HCT116 (cell line): ENCODE measurements around the gene RAI2. TPM values are rescaled to one million over a fixed set of nuclear protein-coding genes. Genes with fewer than 3 reads are reported as not detected.

ENCODE experiments used
- ATAC-seq: fragments of 200-7000 bp; cut with Tn5 transposase; 2 replicates; pipeline ENCODE4 v1.9.1; 2020; ENCODE audit warnings: mild to moderate bottlenecking, moderate library complexity
- BruUV-seq: library from RNA; stranded (reverse); fragments of 400-500 nt; replicated peaks from 2 replicates; lab custom pipeline; 2021; lab: Mats Ljungman, UMichigan
- CTCF ChIA-PET: fragments of 300-600 bp; sonication (Branson Sonifier 250); formaldehyde crosslinking; loops from one replicate; lab custom pipeline; 2021; ENCODE audit warnings: antibody characterized with exemption; lab: Charles Lee
- POLR2A ChIA-PET: fragments of 300-600, 350-600 bp; sonication (Branson Sonifier 250); formaldehyde crosslinking; loops from one replicate; lab custom pipeline; 2021; ENCODE audit warnings: antibody characterized with exemption; lab: Charles Lee
- RAD21 ChIA-PET, 2 experiments: fragments of 300-600 bp; sonication (Branson Sonifier 250); formaldehyde crosslinking; loops; one replicate each; lab custom pipeline; 2023; ENCODE audit warnings: low total read pairs in 2 of 2; ENCODE audit not compliant: uncharacterized antibody in 2 of 2, unreplicated experiment in 2 of 2, low non-redundant PET in 1 of 2; lab: Charles Lee
- DNase-seq: peaks from one replicate; pipeline ENCODE4 v3.0.0-alpha.2; 2010; ENCODE audit warnings: low read depth, low spot score
- H2AFZ ChIP-seq: fragments of 200-600 bp; shearing (Covaris generic), sonication (generic); 2 replicates; pipeline ENCODE4 v1.6.1; 2017; ENCODE audit warnings: low read depth, mixed run types, mixed read lengths, antibody characterized with exemption, low read length; ENCODE audit not compliant: poor library complexity, severe bottlenecking
- H3K27ac ChIP-seq: 2 replicates; pipeline ENCODE4 v1.5.1; 2012; ENCODE audit warnings: low read depth, low read length
- H3K27me3 ChIP-seq: fragments of 200-600 bp; sonication (generic); 2 replicates; pipeline ENCODE4 v1.6.1; 2016; ENCODE audit warnings: mixed run types, low read length, mixed read lengths; ENCODE audit not compliant: insufficient read depth
- H3K36me3 ChIP-seq, 2 experiments: fragments of 200-500 bp in 1 of 2; fragments of 200-600 bp in 1 of 2; sonication (Bioruptor generic) in 1 of 2; sonication (generic) in 1 of 2; 2 replicates each; pipeline versions ENCODE4 v1.5.1 to v1.6.1; 2014 to 2016; ENCODE audit warnings: low read length in 2 of 2, inconsistent platforms in 1 of 2, mixed read lengths in 1 of 2, mixed run types in 1 of 2; ENCODE audit not compliant: insufficient read depth in 2 of 2, control insufficient read depth in 1 of 2
- H3K4me1 ChIP-seq, 2 experiments: fragments of 200-600 bp in 1 of 2; sonication (generic) in 1 of 2; 2 replicates each; pipeline versions ENCODE4 v1.5.1 to v1.6.1; 2012 to 2017; ENCODE audit warnings: low read length in 2 of 2, inconsistent platforms in 1 of 2, mild to moderate bottlenecking in 1 of 2, mixed read lengths in 1 of 2, mixed run types in 1 of 2, moderate library complexity in 1 of 2; ENCODE audit not compliant: insufficient read depth in 2 of 2, control insufficient read depth in 1 of 2
- H3K4me2 ChIP-seq: fragments of 200-600 bp; sonication (generic); 2 replicates; pipeline ENCODE4 v1.6.1; 2017; ENCODE audit warnings: mixed run types, low read length, mixed read lengths
- H3K4me3 ChIP-seq, 2 experiments: fragments of 200-600 bp in 1 of 2; sonication (generic) in 1 of 2; replicated peaks in 1 of 2; 2 replicates each; pipeline ENCODE4 v1.5.1; 2011 to 2016; ENCODE audit warnings: low read length in 2 of 2, control low read depth in 1 of 2, low read depth in 1 of 2, mild to moderate bottlenecking in 1 of 2, mixed read lengths in 1 of 2, mixed run types in 1 of 2
- H3K79me2 ChIP-seq: fragments of 200-600 bp; sonication (generic); 2 replicates; pipeline ENCODE4 v1.6.1; 2017; ENCODE audit warnings: mild to moderate bottlenecking, mixed run types, low read length, moderate library complexity, mixed read lengths; ENCODE audit not compliant: insufficient read depth
- H3K9ac ChIP-seq: fragments of 200-600 bp; sonication (generic); 2 replicates; pipeline ENCODE4 v1.6.1; 2016; ENCODE audit warnings: low read length, mixed read lengths
- H3K9me2 ChIP-seq: fragments of 200-600 bp; sonication (generic), shearing (Covaris generic); 2 replicates; pipeline ENCODE4 v1.6.1; 2017; ENCODE audit warnings: mixed run types, mild to moderate bottlenecking, moderate library complexity; ENCODE audit not compliant: insufficient read depth
- H3K9me3 ChIP-seq, 2 experiments: fragments of 200-500 bp in 1 of 2; fragments of 200-600 bp in 1 of 2; sonication (Bioruptor generic) in 1 of 2; sonication (generic) in 1 of 2; 2 replicates each; pipeline ENCODE4 v1.6.1; 2014 to 2017; ENCODE audit warnings: low read length in 2 of 2, mixed read lengths in 2 of 2, inconsistent platforms in 1 of 2, low read depth in 1 of 2, mild to moderate bottlenecking in 1 of 2, mixed run types in 1 of 2, moderate library complexity in 1 of 2; ENCODE audit not compliant: control insufficient read depth in 1 of 2, insufficient read depth in 1 of 2
- H4K20me1 ChIP-seq: fragments of 200-600 bp; sonication (generic), shearing (Covaris generic); 2 replicates; pipeline ENCODE4 v1.6.1; 2017; ENCODE audit warnings: mixed run types, mild to moderate bottlenecking, moderate library complexity; ENCODE audit not compliant: insufficient read depth
- CBX3 ChIP-seq: IDR thresholded peaks from 2 replicates; pipeline ENCODE4 v1.6.1; 2012; ENCODE audit warnings: low read depth
- EGR1 ChIP-seq: IDR thresholded peaks from 2 replicates; pipeline ENCODE4 v1.6.1; 2012; ENCODE audit warnings: low read depth
- ELF1 ChIP-seq: IDR thresholded peaks from 2 replicates; pipeline ENCODE4 v1.6.1; 2012; ENCODE audit warnings: low read depth, borderline replicate concordance
- EZH2 ChIP-seq: fragments of 200-600 bp; sonication (generic); IDR thresholded peaks from 2 replicates; pipeline ENCODE4 v1.6.1; 2017; ENCODE audit warnings: antibody characterized with exemption, mixed run types
- EZH2phosphoT487 ChIP-seq: fragments of 200-600 bp; IDR thresholded peaks from 2 replicates; pipeline ENCODE4 v1.6.1; 2018; ENCODE audit warnings: antibody characterized with exemption, borderline replicate concordance
- FOSL1 ChIP-seq: IDR thresholded peaks from 2 replicates; pipeline ENCODE4 v1.6.1; 2012; ENCODE audit warnings: low read depth
- JUND ChIP-seq: IDR thresholded peaks from 2 replicates; pipeline ENCODE4 v1.6.1; 2012
- POLR2A ChIP-seq: IDR thresholded peaks from 2 replicates; pipeline ENCODE4 v1.7.0; 2011; ENCODE audit warnings: borderline replicate concordance; ENCODE audit not compliant: insufficient read depth, insufficient read length; ENCODE audit errors: extremely low read depth
- RAD21 ChIP-seq: IDR thresholded peaks from 2 replicates; pipeline ENCODE4 v1.6.1; 2012; ENCODE audit warnings: low read depth, mild to moderate bottlenecking
- REST ChIP-seq: IDR thresholded peaks from 2 replicates; pipeline ENCODE4 v1.6.1; 2012; ENCODE audit warnings: low read depth
- SIN3A ChIP-seq: IDR thresholded peaks from 2 replicates; pipeline ENCODE4 v1.6.1; 2012; ENCODE audit warnings: low read depth
- TCF7L2 ChIP-seq: IDR thresholded peaks from 2 replicates; pipeline ENCODE4 v1.7.0; 2011; ENCODE audit warnings: borderline replicate concordance, inconsistent platforms; ENCODE audit not compliant: insufficient read depth, insufficient read length; ENCODE audit errors: extremely low read depth
- YY1 ChIP-seq: IDR thresholded peaks from 2 replicates; pipeline ENCODE4 v1.6.1; 2011; ENCODE audit warnings: low read length, low read depth, moderate library complexity, mild to moderate bottlenecking; ENCODE audit not compliant: insufficient replicate concordance; ENCODE audit errors: extremely low read depth
- ZNF274 ChIP-seq: fragments of 200-500 bp; sonication (Bioruptor generic); IDR thresholded peaks from 2 replicates; pipeline ENCODE4 v1.6.1; 2014; ENCODE audit warnings: mild to moderate bottlenecking, low read depth, low read length, inconsistent platforms
- intact Hi-C: fragments of 100-400 bp; cut with micrococcal nuclease; formaldehyde crosslinking; loops from 2 replicates; pipeline ENCODE4 v1.10.0; 2022
- total RNA-seq: library from RNA; stranded (reverse); gene quantifications from one replicate; pipeline ENCODE4 v1.2.1, GENCODE V29; 2021; ENCODE audit not compliant: unreplicated experiment
- TF ChIP-seq, protein P1 (sequence below): IDR thresholded peaks from 2 replicates; pipeline ENCODE4 v1.6.1; 2012
- TF ChIP-seq, protein P2 (sequence below), 3 experiments: fragments of 200-600 bp in 1 of 3; sonication (generic) in 1 of 3; IDR thresholded peaks in 2 of 3; conservative IDR thresholded peaks in 1 of 3; 2 replicates each; pipeline ENCODE4 v1.5.1; 2012 to 2017; ENCODE audit warnings: low read depth in 2 of 3, low read length in 2 of 3, antibody characterized with exemption in 1 of 3, borderline replicate concordance in 1 of 3, control low read depth in 1 of 3, mild to moderate bottlenecking in 1 of 3, mixed read lengths in 1 of 3, mixed run types in 1 of 3, moderate library complexity in 1 of 3; ENCODE audit not compliant: insufficient read depth in 1 of 3

Gene RAI2
- total RNA-seq, 1 experiment from 2014 or later, result not detected

DNA sequence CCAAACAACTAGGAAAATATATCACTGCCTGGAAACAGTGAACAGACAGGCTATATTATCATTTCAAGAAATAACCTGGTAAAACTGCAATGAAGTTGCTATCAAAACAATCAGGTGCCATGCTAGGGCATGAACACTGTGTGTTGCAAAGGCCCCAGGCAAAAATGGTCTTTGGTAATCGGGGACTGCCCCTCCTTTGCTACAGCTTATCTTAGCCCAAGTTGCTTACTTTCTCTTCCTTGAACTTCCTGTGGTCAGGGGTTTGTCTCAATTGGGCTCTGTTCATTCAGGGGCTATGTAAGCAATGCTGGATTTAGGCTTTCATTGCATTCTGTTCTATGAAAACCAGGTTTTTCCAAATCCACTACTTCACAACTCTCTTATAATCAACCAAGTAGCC, 93.4 kb downstream of the RAI2 start:
- no peaks in the 10 kb centered on the region for H3K36me3 ChIP-seq
- no peak overlapping the region for H3K27ac ChIP-seq
- no peaks in the 10 kb centered on the region for H3K4me1 ChIP-seq
- no TSS peak for BruUV-seq
- no peaks in the 10 kb centered on the region for H3K79me2 ChIP-seq
- ChIA-PET POLR2A (no interaction called here), RAD21 (no interaction called here), CTCF (no interaction called here)
- no peak for DNase-seq
- no peaks in the 10 kb centered on the region for H4K20me1 ChIP-seq
- no peak overlapping the region for H3K9ac ChIP-seq
- no peaks in the 10 kb centered on the region for H3K9me3 ChIP-seq
- TF ChIP-seq FOSL1, result no peak
- no peak for TF ChIP-seq ELF1
- TF ChIP-seq RAD21, result no peak
- TF ChIP-seq EZH2, result no peak
- no peak for TF ChIP-seq EZH2phosphoT487
- TF ChIP-seq, protein P1, sequence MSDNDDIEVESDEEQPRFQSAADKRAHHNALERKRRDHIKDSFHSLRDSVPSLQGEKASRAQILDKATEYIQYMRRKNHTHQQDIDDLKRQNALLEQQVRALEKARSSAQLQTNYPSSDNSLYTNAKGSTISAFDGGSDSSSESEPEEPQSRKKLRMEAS, result no peak
- TF ChIP-seq POLR2A, result no peak
- no peak for TF ChIP-seq SIN3A
- no peak for TF ChIP-seq ZNF274
- no peak for TF ChIP-seq TCF7L2
- TF ChIP-seq, protein P2, sequence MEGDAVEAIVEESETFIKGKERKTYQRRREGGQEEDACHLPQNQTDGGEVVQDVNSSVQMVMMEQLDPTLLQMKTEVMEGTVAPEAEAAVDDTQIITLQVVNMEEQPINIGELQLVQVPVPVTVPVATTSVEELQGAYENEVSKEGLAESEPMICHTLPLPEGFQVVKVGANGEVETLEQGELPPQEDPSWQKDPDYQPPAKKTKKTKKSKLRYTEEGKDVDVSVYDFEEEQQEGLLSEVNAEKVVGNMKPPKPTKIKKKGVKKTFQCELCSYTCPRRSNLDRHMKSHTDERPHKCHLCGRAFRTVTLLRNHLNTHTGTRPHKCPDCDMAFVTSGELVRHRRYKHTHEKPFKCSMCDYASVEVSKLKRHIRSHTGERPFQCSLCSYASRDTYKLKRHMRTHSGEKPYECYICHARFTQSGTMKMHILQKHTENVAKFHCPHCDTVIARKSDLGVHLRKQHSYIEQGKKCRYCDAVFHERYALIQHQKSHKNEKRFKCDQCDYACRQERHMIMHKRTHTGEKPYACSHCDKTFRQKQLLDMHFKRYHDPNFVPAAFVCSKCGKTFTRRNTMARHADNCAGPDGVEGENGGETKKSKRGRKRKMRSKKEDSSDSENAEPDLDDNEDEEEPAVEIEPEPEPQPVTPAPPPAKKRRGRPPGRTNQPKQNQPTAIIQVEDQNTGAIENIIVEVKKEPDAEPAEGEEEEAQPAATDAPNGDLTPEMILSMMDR (IDR thresholded peaks at IDR 0.05 in 2 of 3, conservative IDR thresholded peaks at IDR 0.05 in 1 of 3; ENCODE audit: borderline replicate concordance in 1 of 3, insufficient read depth in 1 of 3, low read depth in 2 of 3, low read length in 2 of 3), result no peak
- TF ChIP-seq EGR1, result no peak
- no peak for TF ChIP-seq CBX3
- no peak for TF ChIP-seq JUND
- TF ChIP-seq REST, result no peak
- no peak for TF ChIP-seq YY1
- peaks cover 20% of the 10 kb centered on the region; the same call in 1 of the 2 replicates for H3K27me3 ChIP-seq
- H3K4me2 ChIP-seq, result no peak overlapping the region
- no peak overlapping the region for H2AFZ ChIP-seq
- no peak overlapping the region for H3K4me3 ChIP-seq
- no peaks in the 10 kb centered on the region for H3K9me2 ChIP-seq
- no peak for ATAC-seq
- intact Hi-C loops, result no loop called here
